GM18868 (cell line): ENCODE data around the gene ERC2.

Experiments
- ATAC-seq: cut with Tn5 transposase; IDR thresholded peaks from one replicate; pipeline ENCODE4 v1.9.1; 2021; ENCODE audit warnings: mild to moderate bottlenecking, moderate library complexity; ENCODE audit not compliant: unreplicated experiment

ERC2 gene

DNA sequence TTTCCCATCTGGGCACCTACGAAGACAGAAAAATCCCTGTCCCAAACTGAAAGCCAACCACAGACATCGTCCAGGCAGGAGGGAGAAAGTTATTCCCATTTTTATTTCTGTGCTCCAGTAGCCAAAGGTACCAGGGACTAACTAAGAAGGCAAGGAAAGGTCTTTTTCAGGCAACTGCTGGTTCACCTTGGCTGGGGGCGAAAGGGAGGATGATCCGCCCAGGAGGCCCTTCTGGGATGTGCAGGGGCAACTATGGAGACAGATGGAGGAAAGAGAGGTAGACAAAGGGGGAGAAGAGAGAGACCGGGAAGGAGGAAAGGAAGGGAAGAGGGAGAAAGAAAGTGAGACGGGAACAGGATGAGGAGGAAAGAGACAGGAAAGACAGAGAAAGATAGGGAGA is 994.5 kb downstream of the ERC2 start:
- no peak for ATAC-seq

DNA sequence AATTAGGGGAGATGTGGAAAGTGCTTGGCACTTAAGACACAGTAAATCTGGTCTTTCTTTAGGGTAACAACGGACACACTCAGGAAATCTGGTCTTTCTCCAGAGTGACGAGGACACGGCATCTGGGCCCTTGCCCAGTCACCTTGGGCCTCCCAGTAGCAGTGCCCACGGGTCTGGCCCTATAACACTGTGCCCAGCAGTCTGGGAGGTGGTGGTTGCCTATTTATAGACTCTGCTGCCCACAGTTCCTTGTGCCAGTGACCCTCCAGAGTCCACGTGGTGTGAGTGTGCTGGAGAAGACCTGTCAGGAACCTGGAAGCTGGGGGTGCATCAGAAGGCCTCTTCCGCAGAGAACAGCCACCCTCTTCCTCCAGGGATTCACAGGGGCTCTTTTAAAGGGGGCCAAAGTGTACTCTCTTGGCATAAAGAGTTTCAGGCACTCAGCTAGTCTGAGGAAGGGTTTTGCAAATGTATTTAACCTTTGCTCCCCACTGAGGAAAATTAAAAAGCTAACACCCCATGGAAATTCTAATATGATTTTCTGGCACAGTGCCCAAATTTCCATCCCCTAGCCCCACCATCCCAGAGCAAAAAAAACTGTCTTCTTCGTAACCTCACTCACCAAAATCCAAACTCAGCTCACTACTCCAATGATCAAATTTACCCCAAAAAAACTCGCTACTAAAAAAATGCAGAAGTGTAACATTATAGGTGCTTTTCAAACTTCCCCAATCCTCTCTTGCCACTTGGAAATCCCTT is 996.6 kb downstream of the ERC2 start:
- no peak for ATAC-seq

DNA sequence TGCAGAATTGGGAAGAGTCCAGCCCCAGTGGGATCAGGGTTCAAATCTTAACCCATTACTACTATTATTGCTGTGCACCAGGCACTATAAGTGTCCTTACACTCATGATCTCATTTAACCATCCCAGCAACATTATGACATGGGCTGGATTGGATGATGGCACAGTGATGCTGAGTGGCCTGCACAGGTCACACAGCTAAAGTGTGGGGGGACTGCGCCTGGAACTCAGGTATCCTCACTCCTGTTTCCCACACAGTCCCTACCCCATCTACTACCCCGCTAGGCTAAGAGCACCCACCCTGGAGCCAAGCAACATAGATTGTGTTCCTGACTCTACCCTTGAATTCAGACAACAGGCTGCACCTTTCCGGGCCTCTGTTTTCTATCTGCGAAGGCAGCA is 997.2 kb downstream of the ERC2 start:
- ATAC-seq = no peak

DNA sequence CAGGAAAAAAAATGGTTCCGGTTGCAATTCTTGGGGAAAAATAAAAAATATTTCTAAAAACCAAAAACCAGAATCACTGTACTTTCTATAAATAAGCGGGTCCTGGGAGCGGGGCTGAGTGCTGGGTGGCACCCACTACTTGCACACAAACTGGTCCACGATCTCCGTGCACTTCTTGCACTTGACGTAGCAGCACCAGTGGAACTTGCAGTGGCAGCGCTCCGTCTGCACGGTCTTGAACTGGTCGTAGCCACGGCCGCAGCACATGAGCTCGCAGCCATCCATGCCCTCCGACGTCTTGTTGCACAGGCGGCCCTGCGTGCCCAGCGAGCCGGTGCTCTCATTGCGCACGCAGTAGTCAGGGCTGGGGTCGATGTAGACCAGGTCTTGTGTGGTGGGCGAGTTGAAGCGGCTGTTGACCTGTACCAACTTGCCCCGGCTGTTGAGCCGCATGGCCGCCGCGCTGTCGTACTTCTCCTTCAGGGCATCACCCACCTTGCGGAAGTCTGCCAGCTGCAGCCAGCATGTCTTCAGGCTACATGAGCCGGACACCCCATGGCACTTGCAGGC is 998.2 kb downstream of the ERC2 start:
- no peak for ATAC-seq

DNA sequence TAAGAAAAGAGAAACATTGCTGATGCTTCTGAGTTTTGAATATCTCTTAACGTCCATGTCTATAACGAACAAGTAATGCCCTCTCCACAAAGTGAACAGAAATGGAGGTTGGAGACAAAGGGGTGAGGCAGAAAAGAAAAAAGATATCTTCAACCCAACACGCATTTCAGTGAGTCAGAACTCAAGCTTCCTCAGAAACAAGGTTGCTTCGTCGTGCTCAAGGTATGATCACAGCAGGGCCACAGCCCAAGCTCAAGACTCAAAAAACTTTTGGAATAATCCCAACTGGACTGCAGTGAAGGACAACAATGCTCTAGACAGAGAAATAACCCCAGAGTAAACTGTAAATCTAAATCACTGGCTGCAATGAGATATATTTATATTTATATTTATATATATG is 1000.0 kb downstream of the ERC2 start:
- ATAC-seq = no peak

GRCh38 chr3:55467099-55467498 is 1001.2 kb downstream of the ERC2 start:
- ATAC-seq = no peak

DNA sequence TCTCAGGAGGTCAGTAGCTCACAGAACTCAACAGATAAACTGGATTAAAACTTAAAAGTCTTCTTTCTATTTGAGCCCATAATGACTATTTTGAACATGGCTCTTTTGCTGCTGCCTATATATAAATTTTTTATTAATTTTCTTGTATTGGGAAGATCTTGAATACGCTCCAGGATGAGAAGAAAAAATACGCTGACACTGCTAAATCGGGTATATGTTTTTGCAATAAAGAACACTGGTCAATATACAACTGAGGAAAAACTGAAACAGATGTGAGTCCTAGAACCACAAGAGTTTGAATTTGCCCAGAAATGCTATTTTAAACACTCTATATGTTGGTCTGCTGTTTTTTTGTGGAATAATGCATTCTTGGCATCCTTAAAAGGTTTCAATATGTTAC is 1001.7 kb downstream of the ERC2 start:
- no peak for ATAC-seq

GRCh38 chr3:55461896-55462295 is 1006.4 kb downstream of the ERC2 start:
- ATAC-seq = no peak

- no peak for ATAC-seq
Measured at GRCh38 chr3:55459838-55460237, 1008.4 kb downstream of the ERC2 start.
